Stimulated activated CD4-positive, alpha-beta T cell treated with anti-CD3 and anti-CD28 coated beads, Interleukin-1b, Interleukin-23, amount 100 ng/mL, for 1 hour (primary cell): ENCODE measurements around the gene SLC5A5.
A peak's percentile ranks its signal among the peaks of the same experiment; 100 is the strongest.
"Not testable (repeated sequence)": the region's sequence is repeated elsewhere in the genome, so short reads cannot be mapped to it uniquely, and the experiment has no call there.

Experiments used
- DNase-seq, 2 donors: peaks; one replicate each; pipeline ENCODE4 v3.0.0-alpha.2; 2020; ENCODE audit warnings: low read depth in 2 of 2

Gene SLC5A5

DNA sequence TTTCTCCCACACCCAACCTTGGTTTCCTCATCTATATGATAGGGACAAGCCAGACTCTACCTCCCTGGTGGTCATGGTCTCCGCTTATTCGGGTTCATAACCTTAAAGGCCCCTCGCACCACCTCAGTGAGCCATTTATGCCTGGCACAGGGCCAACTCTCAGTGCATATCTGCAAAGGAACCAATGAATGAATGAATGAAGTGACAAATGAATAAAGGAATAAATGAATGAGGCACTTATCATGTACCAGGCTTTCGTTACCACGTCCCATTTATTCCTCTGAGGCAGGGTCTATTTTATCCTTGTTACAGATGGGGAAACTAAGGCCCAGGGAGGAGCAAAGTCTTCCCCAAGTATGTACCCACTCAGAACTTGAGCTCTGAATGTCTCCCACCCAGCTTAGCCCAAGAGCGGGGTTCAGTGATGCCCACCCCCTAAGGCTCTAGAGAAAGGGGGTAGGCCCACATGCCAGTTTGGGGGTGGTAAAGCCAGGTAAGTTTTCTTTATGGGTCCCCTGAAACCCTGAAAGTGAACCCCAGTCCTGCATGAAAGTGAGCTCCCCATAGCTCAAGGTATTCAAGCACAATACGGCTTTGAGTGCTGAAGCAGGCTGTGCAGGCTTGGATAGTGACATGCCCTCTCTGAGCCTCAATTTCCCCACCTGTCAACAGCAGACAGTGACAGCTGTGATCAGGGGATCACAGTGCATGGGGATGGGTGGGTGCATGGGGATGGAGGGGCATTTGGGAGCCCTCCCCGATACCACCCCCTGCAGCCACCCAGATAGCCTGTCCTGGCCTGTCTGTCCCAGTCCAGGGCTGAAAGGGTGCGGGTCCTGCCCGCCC lies 490 bp upstream of the SLC5A5 start:
- DNase-seq, result no peak

DNA sequence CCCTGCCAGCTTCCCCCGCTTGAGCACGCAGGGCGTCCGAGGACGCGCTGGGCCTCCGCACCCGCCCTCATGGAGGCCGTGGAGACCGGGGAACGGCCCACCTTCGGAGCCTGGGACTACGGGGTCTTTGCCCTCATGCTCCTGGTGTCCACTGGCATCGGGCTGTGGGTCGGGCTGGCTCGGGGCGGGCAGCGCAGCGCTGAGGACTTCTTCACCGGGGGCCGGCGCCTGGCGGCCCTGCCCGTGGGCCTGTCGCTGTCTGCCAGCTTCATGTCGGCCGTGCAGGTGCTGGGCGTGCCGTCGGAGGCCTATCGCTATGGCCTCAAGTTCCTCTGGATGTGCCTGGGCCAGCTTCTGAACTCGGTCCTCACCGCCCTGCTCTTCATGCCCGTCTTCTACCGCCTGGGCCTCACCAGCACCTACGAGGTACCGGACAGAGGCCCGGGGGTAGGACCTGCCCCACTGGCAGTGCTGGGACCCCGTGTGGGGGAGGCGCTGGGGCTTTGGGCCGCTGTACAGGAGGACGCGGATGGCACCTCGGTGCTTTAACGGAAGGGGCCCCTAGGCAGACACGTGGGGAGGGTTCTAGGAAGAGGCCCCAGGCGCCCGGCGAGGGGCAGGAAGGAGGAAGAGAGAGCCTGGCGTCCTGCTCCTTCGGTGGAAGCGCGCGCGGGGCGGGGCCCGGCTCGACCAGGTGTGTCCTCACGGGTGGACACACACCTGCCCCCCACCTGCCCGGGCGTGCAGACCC lies 681 bp downstream of the SLC5A5 start:
- no peak for DNase-seq

DNA sequence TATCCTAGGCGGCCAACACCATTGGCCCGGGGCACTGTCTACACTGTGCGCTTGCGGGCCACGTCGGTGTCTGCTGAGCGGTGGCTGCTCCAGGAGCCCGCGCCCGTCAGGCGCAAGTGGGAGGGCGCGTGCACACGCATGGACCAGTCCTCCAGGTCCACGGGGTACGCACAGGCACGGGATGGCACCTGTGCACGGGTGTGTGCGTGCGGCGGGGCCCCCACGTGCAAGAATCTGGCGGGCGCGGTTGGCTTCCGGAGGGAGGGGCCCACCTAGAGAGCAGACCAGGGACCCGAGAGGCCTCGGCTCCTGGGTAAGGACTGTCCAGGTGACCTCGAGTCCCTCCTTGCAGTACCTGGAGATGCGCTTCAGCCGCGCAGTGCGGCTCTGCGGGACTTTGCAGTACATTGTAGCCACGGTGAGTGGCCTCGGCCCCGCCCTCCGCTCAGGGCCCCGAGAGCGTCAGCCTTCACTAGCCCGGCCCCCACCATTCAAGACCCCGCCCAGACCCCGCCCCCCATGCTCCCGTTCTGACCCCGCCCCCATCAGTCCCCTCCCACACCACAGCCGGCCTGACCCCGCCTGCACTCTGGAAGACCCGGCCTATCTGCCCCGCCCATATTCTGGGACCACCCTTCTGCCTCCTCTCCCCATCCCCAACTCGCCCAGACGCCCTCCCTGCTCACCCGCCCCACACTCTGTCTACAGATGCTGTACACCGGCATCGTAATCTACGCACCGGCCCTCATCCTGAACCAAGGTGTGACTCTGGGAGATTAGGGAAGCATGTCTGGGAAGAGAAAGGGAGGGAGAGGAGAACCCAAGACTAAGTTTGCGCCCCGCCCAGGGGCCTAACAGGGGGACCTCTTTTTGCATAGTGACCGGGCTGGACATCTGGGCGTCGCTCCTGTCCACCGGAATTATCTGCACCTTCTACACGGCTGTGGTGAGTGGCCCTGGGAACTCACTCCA lies 2.3 kb downstream of the SLC5A5 start:
- peak; percentile 33 to 58 for DNase-seq

DNA sequence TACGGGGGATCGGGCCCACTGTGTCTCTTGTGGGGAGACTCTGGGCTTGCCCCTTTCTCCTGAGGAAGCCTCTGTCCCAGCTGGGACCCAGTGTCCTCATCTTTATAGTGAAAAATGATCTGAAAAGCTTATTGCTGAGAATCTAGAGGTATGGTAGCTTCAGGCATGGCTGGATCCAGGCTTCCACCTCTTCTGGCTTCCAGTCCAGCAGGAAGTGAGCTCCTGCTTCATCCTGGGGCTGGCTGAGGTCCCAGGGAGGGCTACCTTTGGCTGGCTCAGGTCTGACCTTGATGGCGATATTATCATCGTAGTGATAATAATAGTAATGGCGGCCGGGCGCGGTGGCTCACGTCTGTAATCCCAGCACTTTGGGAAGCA lies 3.0 kb downstream of the SLC5A5 start:
- DNase-seq, result no peak

DNA sequence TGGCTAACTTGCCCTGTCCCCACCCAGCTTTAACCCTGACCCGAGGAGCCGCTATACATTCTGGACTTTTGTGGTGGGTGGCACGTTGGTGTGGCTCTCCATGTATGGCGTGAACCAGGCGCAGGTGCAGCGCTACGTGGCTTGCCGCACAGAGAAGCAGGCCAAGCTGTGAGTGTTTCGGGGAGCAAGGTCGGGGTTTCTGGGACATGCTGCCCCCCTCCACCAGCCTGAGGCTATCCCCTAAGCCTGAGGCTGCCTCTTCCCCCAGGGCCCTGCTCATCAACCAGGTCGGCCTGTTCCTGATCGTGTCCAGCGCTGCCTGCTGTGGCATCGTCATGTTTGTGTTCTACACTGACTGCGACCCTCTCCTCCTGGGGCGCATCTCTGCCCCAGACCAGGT lies 6.0 kb downstream of the SLC5A5 start:
- DNase-seq, result no peak

DNA sequence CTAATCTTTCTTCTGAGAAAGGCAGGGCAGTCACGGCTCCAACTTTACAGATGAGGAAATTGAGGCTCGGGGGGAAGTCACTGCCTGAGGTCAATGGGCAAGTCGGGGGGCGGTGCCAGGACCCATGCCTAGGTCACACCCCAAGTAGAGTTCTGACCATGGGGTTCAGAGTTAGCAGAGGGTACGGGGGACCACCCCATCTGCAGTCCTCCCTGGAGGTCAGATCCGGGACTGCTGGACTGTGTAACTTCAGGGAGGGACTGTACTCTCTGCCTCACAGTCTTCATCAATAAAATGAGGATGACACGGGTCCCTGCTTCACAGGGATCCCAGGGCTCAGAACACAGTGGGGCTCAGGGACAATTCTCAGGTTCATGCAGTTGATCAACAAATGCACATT lies 7.7 kb downstream of the SLC5A5 start:
- DNase-seq, result no peak

DNA sequence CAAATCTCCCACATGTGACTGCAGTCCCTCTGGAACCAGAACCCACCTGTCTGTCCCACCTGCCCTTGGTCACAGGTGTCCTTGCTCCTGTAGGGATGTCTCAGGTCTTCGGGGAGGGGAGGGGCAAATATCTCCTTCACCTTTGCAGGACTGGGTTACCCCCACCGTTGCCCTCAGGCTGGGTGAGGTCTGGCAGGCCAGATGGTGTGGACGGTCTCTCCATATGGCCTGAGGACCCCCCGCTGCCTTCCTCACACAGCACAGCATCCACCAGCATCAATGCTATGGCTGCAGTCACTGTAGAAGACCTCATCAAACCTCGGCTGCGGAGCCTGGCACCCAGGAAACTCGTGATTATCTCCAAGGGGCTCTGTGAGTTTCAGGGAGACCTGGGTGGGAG lies 10.0 kb downstream of the SLC5A5 start:
- DNase-seq, result no peak

DNA sequence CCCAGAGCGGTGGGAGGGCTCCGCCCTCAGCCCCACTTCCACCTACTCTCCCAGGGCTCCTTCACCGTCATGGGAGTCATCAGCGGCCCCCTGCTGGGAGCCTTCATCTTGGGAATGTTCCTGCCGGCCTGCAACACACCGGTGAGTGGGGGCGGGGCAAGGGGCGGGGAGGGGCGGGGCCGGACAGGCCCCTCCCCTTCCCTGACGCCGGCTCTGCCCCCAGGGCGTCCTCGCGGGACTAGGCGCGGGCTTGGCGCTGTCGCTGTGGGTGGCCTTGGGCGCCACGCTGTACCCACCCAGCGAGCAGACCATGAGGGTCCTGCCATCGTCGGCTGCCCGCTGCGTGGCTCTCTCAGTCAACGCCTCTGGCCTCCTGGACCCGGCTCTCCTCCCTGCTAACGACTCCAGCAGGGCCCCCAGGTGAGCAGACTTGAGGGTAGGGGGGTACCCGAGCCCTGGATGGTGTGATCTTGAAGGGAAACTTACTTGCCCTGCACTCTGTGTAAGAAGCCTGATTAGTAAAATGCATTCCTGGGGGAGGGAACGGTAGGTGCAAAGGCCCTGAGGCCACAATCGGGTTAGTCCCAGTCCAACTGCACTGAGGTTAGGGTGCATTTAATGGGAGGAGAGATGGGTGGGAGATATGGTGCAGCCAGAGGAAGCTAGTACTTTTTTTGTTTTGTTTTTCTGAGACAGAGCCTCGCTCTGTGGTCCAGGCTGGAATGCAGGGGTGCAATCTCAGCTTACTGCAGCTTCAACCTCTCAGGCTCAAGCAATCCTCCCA lies 12.1 kb downstream of the SLC5A5 start:
- DNase-seq, result no peak

DNA sequence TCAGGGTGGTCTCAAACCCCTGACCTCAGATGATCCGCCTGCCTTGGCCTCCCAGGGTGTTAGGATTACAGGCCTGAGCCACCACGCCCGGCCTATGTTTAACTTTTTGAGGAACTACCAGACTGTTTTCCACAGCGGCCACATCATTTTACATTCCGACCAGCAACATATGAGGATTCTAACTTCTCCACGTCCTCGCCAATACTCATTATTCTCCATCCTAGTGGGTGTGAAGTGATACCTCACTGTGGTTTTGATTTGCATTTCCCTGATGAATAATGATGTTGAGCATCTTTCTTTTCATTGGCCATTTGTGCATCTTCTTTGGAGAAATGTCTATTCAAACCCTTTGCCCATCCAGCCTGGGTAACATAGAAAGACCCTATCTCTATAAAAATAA lies 14.8 kb downstream of the SLC5A5 start:
- DNase-seq, result no peak

DNA sequence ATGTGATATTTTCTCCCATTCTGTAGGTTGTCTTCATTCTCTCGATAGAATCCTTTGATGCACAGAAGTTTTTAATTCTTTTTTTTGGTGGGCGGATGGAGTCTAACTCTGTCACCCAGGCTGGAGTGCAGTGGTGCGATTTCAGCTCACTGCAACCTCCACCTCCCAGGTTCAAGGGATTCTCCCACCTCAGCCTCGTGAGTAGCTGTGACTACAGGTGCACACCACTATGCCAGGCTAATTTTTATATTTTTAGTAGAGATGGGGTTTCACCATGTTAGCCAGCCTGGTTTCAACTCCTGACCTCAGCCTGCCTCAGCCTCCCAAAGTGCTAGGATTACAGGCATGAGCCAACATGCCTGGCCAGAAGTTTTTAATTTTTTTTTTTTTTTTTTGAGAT lies 15.5 kb downstream of the SLC5A5 start:
- DNase-seq, result not testable (repeated sequence)

DNA sequence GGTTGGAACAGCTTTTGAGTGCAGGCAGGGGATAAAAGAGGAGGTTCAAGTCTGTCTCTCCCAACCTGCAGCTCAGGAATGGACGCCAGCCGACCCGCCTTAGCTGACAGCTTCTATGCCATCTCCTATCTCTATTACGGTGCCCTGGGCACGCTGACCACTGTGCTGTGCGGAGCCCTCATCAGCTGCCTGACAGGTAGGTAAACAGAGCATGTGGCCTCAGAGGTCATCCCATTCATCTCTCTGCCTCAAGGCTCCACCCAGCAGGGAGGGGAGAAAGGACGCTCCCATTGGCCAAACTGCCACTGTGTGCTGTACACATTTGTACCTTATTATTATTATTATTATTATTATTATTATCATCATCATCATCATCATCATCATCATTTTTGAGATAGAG lies 16.5 kb downstream of the SLC5A5 start:
- no peak for DNase-seq

DNA sequence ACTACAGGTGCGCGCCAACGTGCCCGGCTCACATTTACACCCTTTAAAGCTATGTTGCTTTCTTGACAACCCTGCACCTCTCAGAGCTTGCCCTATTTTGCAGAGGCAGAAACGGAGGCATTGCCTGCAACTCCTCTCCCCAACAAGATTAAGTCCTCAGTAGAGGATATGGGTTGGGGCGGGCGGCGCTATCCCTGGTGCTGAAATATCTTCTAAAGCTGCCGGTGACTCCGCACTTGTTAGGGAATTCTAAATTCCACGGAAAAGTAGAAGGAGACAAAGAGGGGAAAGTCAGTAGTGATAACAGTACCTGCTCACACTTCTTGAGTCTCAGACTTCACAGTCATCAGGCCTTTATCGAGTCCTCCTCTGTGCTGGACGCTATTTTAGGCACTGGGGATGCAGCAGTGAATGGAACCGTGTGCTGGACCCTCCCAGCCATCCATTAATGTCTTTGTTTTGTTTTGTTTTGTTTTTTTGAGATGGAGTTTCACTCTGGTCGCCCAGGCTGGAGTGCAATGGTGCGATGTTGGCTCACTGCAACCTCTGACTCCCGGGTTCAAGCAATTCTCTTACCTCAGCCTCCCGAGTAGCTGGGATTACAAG lies 18.0 kb downstream of the SLC5A5 start:
- DNase-seq, result no peak

DNA sequence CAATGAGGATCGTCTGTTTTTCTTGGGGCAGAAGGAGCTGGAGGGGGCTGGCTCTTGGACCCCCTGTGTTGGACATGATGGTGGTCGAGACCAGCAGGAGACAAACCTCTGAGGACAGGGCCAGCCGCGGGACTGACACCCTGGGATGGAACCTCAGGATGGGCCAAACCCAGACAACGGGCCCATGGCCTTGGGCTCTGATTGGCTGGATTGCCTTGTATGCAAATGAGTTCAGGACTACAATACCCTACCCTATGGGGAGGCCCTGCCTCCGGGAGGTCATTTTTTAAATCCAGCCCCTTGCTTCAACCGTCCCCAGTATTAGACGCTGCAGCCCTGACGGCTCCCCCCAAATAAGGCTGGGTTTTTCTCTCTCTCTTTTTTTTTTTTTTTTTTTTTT lies 22.0 kb downstream of the SLC5A5 start:
- DNase-seq, result no peak

DNA sequence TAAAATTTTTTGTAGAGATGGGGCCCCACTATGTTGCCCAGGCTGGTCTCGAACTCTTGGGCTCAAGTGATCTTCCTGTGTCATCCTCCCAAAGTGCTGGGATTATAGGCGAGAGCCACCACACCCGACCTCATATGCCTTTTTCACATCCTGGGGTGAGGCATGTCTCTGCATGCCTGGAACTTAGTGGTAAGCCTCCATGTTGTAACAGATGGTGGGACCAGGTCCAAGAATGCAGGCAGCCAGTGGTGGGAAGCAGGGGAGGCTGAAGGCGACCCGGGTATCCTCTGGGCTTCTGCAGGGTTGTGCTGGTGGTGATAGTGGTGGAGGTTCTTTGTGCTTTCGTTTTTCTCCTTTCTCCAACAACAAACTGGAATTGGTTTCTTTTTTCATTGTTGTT lies 31.0 kb downstream of the SLC5A5 start:
- no peak for DNase-seq

DNA sequence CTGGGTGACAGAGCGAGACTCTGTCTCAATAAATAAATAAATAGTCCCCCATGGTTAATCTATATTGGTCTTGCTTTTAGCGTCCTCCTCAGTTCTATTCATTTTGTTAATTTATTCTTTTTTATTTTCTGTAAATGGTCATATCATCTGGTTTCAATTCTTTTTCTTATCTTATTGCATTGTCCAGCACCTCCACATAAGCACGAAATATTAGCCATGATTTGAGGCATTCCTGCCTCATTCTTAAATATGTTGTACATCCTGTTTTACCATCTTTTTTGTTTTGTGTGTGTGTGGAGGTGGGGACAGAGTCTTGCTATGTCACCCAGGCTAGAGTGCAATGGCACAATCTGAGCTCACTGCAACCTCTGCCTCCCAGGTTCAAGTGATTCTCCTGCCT lies 36.5 kb downstream of the SLC5A5 start:
- DNase-seq, result no peak

DNA sequence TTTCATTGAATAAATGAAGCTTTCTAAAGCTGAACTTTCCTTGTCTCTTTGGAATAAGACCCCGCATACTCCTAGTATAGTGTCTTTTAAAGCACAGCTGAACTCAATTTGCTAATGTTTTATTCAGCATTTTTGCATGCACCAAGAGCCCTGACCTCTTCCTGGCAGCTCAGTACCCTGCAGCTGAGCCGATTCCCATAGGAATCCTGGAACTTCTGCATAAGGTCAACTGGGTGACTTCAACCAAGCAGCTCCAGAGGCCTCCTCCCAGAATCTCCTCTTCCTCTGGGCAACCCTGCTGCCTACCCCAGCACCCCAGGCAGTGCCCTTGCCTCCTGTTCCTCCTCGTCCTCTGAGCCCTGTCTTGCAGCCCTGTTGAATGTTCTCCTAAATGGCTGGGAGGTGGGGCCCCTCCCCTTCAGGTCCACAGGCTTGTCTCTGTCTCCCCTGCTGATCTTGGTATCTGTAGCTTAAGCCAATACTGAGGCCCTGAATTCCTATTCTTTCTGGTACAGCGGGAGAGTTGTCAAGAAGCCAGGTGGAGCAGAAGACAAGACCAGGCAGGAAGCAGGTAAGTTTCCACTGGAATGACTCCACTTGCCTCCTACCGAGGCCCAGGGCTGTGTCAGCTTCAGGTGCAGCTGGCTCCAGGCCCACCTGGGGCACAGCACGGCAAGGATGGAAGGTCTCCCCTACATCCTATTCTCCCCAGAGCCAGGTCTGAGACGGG lies 37.4 kb downstream of the SLC5A5 start:
- DNase-seq, result no peak

DNA sequence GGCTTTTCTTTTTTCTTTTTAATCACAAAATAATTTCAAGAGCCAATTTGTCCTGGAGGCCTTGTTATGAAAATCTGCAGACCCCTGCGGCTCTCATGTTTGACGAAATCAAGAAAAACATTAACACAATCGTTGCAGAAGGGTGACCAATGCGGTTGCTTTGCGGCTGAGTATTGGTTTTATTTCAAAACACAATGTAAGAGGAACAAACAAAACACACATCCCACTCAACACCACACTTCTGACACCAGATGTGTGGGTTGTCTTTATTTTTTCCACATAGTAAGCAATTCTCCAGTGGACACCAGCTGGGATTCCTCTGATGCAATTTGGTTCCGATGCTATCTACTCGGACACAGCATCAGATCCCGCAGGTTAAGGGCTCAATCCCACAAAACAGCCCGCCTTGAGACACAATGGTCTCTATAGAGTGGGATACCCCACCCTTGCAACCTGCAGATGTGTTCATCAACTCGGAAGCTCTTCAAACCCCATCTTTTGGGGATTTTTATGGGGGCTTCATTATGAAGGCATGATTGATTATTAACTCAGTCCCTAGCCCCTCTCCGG lies 39.1 kb downstream of the SLC5A5 start:
- no peak for DNase-seq

DNA sequence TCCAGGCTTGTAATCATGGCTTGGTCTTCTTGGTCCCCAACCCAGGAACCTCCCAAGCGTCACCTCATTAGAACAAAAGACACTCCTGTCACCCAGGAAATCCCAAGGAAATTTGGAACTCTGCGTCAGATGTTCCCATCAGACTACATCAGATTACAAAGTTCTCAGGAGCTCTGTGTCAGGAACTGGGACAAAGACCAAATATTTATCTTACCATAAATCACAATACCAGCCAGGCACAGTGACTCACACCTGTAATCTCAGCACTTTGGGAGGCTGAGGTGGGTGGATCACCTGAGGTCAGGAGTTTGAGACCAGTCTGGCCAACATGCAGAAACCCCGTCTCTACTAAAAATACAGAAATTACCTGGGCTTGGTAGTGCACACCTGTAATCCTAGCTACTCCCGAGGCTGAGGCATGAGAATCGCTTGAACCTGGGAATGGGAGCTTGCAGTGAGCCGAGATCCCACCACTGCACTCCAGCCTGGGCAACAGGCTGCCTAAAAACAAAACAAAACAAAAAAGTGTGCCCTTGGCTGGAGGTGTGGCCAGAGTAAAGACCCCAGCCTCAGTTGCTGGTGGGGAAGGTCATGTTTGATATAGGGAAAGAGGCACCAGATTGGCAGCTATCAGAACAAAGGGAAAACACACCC lies 44.3 kb downstream of the SLC5A5 start:
- no peak for DNase-seq

DNA sequence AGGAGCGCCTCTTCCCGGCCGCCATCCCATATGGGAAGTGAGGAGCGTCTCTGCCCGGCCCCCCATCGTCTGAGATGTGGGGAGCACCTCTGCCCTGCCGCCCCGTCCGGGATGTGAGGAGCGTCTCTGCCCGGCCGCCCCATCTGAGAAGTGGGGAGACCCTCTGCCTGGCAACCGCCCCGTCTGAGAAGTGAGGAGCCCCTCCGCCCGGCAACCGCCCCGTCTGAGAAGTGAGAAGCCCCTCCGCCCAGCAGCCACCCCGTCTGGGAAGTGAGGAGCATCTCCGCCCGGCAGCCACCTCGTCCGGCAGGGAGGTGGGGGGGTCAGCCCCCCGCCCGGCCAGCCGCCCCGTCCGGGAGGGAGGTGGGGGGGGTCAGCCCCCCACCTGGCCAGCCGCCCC lies 46.4 kb downstream of the SLC5A5 start:
- DNase-seq, result not testable (repeated sequence)
